GM12878 (cell line): ENCODE results near the gene RAB44. TPM values are rescaled to one million over a fixed set of nuclear protein-coding genes. Genes with fewer than 3 reads are reported as not detected.

Source experiments
- EED ChIP-seq: sonication (generic); IDR thresholded peaks from 2 replicates; pipeline ENCODE4 v1.6.1; 2016; ENCODE audit warnings: antibody characterized with exemption, low read depth
- NR2C1 ChIP-seq: fragments of 450-650 bp; IDR thresholded peaks from 2 replicates; pipeline ENCODE4 v1.6.1; 2017; ENCODE audit warnings: antibody characterized with exemption, mild to moderate bottlenecking, moderate library complexity
- NR2F1 ChIP-seq: fragments of 450-650 bp; conservative IDR thresholded peaks from 2 replicates; pipeline ENCODE4 v1.6.1; 2017; ENCODE audit warnings: mild to moderate bottlenecking
- PAX5 ChIP-seq: IDR thresholded peaks from 2 replicates; pipeline ENCODE4 v1.6.1; 2011; ENCODE audit warnings: low read depth, low read length, borderline replicate concordance
- RFX5 ChIP-seq: IDR thresholded peaks from 2 replicates; pipeline ENCODE4 v1.6.1; 2011; ENCODE audit warnings: low read depth, low read length, improper control_type of control experiment
- polyA plus RNA-seq, 11 experiments: library from polyadenylated mRNA; depleted of rRNA in 4 of 11; unstranded in 6 of 11; stranded (reverse) in 5 of 11; fragments of >200 nt; fragmentation: Nextera tagmentation in 4 of 11; fragmentation: Illumina TruSeq in 1 of 11; extraction: Ambion mirVana in 4 of 11; extraction: Trizol in 1 of 11; gene quantifications; 1 replicate in 1 of 11; 2 replicates in 10 of 11; pipeline versions ENCODE4 v1.2.1 to v1.2.3, GENCODE V29; 2011 to 2016; ENCODE audit warnings: inconsistent platforms in 2 of 11, missing spikeins in 2 of 11, low read depth in 1 of 11
- small RNA-seq: library from RNA; depleted of rRNA; stranded (forward); fragments of <200 nt; gene quantifications from one replicate; pipeline ENCODE3, GENCODE V24; 2014
- total RNA-seq, 4 experiments: library from RNA; depleted of rRNA in 3 of 4; stranded (reverse); fragments of >200 nt in 3 of 4; fragmentation: Illumina TruSeq in 1 of 4; extraction: Trizol in 1 of 4; gene quantifications; 2 replicates each; pipeline versions ENCODE4 v1.2.1 to v1.2.3, GENCODE V29; 2013 to 2021
- TF ChIP-seq, protein P1 (sequence below): fragments of 450-650 bp; IDR thresholded peaks from 2 replicates; pipeline ENCODE4 v1.6.1; 2017; ENCODE audit warnings: mild to moderate bottlenecking, moderate library complexity
- TF ChIP-seq, protein P2 (sequence below): fragments of 450-650 bp; IDR thresholded peaks from 2 replicates; pipeline ENCODE4 v1.6.1; 2017; ENCODE audit warnings: antibody characterized with exemption, mild to moderate bottlenecking, moderate library complexity

The RAB44 gene
- total and polyA plus RNA-seq, 10 of the 15 experiments (the other 5 are each of a cell fraction or from before 2014, with no cell fraction given), result 0.01 to 0.08 (median 0.05) TPM; not detected in 2

DNA sequence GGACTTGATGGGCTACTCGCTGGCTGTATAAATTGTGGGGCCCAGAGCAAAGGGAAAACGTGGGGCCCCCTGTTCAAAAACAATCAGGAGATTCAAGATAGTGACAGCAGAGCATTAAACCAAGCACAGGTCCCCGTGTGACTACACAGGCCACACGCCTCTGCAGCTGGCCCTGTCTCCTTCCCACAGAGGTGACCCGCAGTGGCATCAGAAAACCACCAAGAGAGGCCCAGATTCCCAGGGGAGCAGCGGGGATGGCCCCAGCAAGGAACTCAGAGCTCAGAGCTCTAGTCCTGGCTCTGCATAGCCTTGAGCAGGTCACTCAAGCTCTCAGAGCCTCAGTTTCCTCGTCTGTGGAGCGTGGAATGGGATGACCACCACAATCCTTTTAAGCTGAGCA, 84.0 kb downstream of the RAB44 start (continued):
- TF ChIP-seq NR2F1, result peak; percentile 98
- peak; percentile 79; the same call in 1 of the 2 replicates for TF ChIP-seq PAX5
- no peak for TF ChIP-seq NR2C1
- TF ChIP-seq EED, result peak; percentile 20; the same call in 1 of the 2 replicates
- TF ChIP-seq, protein P1, sequence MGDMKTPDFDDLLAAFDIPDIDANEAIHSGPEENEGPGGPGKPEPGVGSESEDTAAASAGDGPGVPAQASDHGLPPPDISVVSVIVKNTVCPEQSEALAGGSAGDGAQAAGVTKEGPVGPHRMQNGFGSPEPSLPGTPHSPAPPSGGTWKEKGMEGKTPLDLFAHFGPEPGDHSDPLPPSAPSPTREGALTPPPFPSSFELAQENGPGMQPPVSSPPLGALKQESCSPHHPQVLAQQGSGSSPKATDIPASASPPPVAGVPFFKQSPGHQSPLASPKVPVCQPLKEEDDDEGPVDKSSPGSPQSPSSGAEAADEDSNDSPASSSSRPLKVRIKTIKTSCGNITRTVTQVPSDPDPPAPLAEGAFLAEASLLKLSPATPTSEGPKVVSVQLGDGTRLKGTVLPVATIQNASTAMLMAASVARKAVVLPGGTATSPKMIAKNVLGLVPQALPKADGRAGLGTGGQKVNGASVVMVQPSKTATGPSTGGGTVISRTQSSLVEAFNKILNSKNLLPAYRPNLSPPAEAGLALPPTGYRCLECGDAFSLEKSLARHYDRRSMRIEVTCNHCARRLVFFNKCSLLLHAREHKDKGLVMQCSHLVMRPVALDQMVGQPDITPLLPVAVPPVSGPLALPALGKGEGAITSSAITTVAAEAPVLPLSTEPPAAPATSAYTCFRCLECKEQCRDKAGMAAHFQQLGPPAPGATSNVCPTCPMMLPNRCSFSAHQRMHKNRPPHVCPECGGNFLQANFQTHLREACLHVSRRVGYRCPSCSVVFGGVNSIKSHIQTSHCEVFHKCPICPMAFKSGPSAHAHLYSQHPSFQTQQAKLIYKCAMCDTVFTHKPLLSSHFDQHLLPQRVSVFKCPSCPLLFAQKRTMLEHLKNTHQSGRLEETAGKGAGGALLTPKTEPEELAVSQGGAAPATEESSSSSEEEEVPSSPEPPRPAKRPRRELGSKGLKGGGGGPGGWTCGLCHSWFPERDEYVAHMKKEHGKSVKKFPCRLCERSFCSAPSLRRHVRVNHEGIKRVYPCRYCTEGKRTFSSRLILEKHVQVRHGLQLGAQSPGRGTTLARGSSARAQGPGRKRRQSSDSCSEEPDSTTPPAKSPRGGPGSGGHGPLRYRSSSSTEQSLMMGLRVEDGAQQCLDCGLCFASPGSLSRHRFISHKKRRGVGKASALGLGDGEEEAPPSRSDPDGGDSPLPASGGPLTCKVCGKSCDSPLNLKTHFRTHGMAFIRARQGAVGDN, result no peak
- no peak for TF ChIP-seq RFX5
- TF ChIP-seq, protein P2, sequence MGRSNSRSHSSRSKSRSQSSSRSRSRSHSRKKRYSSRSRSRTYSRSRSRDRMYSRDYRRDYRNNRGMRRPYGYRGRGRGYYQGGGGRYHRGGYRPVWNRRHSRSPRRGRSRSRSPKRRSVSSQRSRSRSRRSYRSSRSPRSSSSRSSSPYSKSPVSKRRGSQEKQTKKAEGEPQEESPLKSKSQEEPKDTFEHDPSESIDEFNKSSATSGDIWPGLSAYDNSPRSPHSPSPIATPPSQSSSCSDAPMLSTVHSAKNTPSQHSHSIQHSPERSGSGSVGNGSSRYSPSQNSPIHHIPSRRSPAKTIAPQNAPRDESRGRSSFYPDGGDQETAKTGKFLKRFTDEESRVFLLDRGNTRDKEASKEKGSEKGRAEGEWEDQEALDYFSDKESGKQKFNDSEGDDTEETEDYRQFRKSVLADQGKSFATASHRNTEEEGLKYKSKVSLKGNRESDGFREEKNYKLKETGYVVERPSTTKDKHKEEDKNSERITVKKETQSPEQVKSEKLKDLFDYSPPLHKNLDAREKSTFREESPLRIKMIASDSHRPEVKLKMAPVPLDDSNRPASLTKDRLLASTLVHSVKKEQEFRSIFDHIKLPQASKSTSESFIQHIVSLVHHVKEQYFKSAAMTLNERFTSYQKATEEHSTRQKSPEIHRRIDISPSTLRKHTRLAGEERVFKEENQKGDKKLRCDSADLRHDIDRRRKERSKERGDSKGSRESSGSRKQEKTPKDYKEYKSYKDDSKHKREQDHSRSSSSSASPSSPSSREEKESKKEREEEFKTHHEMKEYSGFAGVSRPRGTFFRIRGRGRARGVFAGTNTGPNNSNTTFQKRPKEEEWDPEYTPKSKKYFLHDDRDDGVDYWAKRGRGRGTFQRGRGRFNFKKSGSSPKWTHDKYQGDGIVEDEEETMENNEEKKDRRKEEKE, result no peak
- TF ChIP-seq, all 136 proteins: peak for 12

Small RNAs within 50 kb of the gene (small RNA-seq; reads per million reads assigned to genes)
- gene RF00019, result not detected

Other genes starting within 250 kb of the RAB44 start
- gene STK38, start 150.3 kb upstream of the RAB44 start, total RNA-seq (2014; rRNA removed), result 9.4 and 10.5 TPM in 2 replicates
- gene STK38, start 150.3 kb upstream of the RAB44 start, total RNA-seq (2014; rRNA removed; fragmentation: Illumina TruSeq; extraction: Trizol), result 13.6 and 13.7 TPM in 2 replicates
- 13.1 and 15.4 TPM in 2 replicates for gene STK38, start 150.3 kb upstream of the RAB44 start, total RNA-seq (2021)
- gene STK38, start 150.3 kb upstream of the RAB44 start, polyA plus RNA-seq (2011; rRNA removed), result 13.5 and 17.0 TPM in 2 replicates
- gene STK38, start 150.3 kb upstream of the RAB44 start, polyA plus RNA-seq (2014; fragmentation: Illumina TruSeq; extraction: Trizol), result 18.7 and 22.1 TPM in 2 replicates
- 1 to 10 TPM; 4.1 to 6.6 TPM for gene STK38, start 150.3 kb upstream of the RAB44 start, polyA plus RNA-seq (2014; fragmentation: Nextera tagmentation; extraction: Ambion mirVana)
- gene STK38, start 150.3 kb upstream of the RAB44 start, polyA plus RNA-seq (2014; rRNA removed), result 11.2 and 11.8 TPM in 2 replicates
- 10 to 100 TPM; 17.1 to 17.5 TPM for gene STK38, start 150.3 kb upstream of the RAB44 start, polyA plus RNA-seq (2016; fragmentation: Nextera tagmentation; extraction: Ambion mirVana)
- gene SRSF3, start 103.5 kb upstream of the RAB44 start, total RNA-seq (2014; rRNA removed), result 195 and 229 TPM in 2 replicates
- gene SRSF3, start 103.5 kb upstream of the RAB44 start, total RNA-seq (2014; rRNA removed; fragmentation: Illumina TruSeq; extraction: Trizol), result 240 and 256 TPM in 2 replicates
- 456 and 467 TPM in 2 replicates for gene SRSF3, start 103.5 kb upstream of the RAB44 start, total RNA-seq (2021)
- gene SRSF3, start 103.5 kb upstream of the RAB44 start, polyA plus RNA-seq (2011; rRNA removed), result 499 and 606 TPM in 2 replicates
- 314 and 338 TPM in 2 replicates for gene SRSF3, start 103.5 kb upstream of the RAB44 start, polyA plus RNA-seq (2014; fragmentation: Illumina TruSeq; extraction: Trizol)
- gene SRSF3, start 103.5 kb upstream of the RAB44 start, polyA plus RNA-seq (2014; fragmentation: Nextera tagmentation; extraction: Ambion mirVana), result 1,000 to 10,000 TPM in 1 of 2 experiments, 100 to 1,000 TPM in 1; 971 to 1,377 TPM
- gene SRSF3, start 103.5 kb upstream of the RAB44 start, polyA plus RNA-seq (2014; rRNA removed), result 482 and 486 TPM in 2 replicates
- 100 to 1,000 TPM; 569 to 577 TPM for gene SRSF3, start 103.5 kb upstream of the RAB44 start, polyA plus RNA-seq (2016; fragmentation: Nextera tagmentation; extraction: Ambion mirVana)
- 186 and 198 TPM in 2 replicates for gene CDKN1A, start 19.1 kb upstream of the RAB44 start, total RNA-seq (2014; rRNA removed)
- 139 and 144 TPM in 2 replicates for gene CDKN1A, start 19.1 kb upstream of the RAB44 start, total RNA-seq (2014; rRNA removed; fragmentation: Illumina TruSeq; extraction: Trizol)
- gene CDKN1A, start 19.1 kb upstream of the RAB44 start, total RNA-seq (2021), result 315 and 321 TPM in 2 replicates
- gene CDKN1A, start 19.1 kb upstream of the RAB44 start, polyA plus RNA-seq (2011; rRNA removed), result 103 and 200 TPM in 2 replicates
- gene CDKN1A, start 19.1 kb upstream of the RAB44 start, polyA plus RNA-seq (2014; fragmentation: Illumina TruSeq; extraction: Trizol), result 154 and 232 TPM in 2 replicates
- gene CDKN1A, start 19.1 kb upstream of the RAB44 start, polyA plus RNA-seq (2014; fragmentation: Nextera tagmentation; extraction: Ambion mirVana), result 10 to 100 TPM; 25.2 to 48.4 TPM
- 330 and 358 TPM in 2 replicates for gene CDKN1A, start 19.1 kb upstream of the RAB44 start, polyA plus RNA-seq (2014; rRNA removed)
- gene CDKN1A, start 19.1 kb upstream of the RAB44 start, polyA plus RNA-seq (2016; fragmentation: Nextera tagmentation; extraction: Ambion mirVana), result 100 to 1,000 TPM; 604 to 637 TPM
- 22.3 and 30.3 TPM in 2 replicates for gene CPNE5, start 141.6 kb downstream of the RAB44 start, total RNA-seq (2014; rRNA removed)
- gene CPNE5, start 141.6 kb downstream of the RAB44 start, total RNA-seq (2014; rRNA removed; fragmentation: Illumina TruSeq; extraction: Trizol), result 19.2 and 21.9 TPM in 2 replicates
- 38.4 and 39.1 TPM in 2 replicates for gene CPNE5, start 141.6 kb downstream of the RAB44 start, total RNA-seq (2021)
- gene CPNE5, start 141.6 kb downstream of the RAB44 start, polyA plus RNA-seq (2011; rRNA removed), result 6.0 and 14.4 TPM in 2 replicates
- gene CPNE5, start 141.6 kb downstream of the RAB44 start, polyA plus RNA-seq (2014; fragmentation: Illumina TruSeq; extraction: Trizol), result 25.3 and 34.2 TPM in 2 replicates
- 1 to 10 TPM; 2.4 to 3.1 TPM for gene CPNE5, start 141.6 kb downstream of the RAB44 start, polyA plus RNA-seq (2014; fragmentation: Nextera tagmentation; extraction: Ambion mirVana)
- 32.3 and 39.9 TPM in 2 replicates for gene CPNE5, start 141.6 kb downstream of the RAB44 start, polyA plus RNA-seq (2014; rRNA removed)
- 10 to 100 TPM; 10.3 to 11.7 TPM for gene CPNE5, start 141.6 kb downstream of the RAB44 start, polyA plus RNA-seq (2016; fragmentation: Nextera tagmentation; extraction: Ambion mirVana)
- 50.2 and 54.0 TPM in 2 replicates for gene PPIL1, start 177.0 kb downstream of the RAB44 start, total RNA-seq (2014; rRNA removed)
- gene PPIL1, start 177.0 kb downstream of the RAB44 start, total RNA-seq (2014; rRNA removed; fragmentation: Illumina TruSeq; extraction: Trizol), result 62.7 and 66.7 TPM in 2 replicates
- gene PPIL1, start 177.0 kb downstream of the RAB44 start, total RNA-seq (2021), result 39.5 and 40.8 TPM in 2 replicates
- 54.8 and 56.8 TPM in 2 replicates for gene PPIL1, start 177.0 kb downstream of the RAB44 start, polyA plus RNA-seq (2011; rRNA removed)
- 75.5 and 98.4 TPM in 2 replicates for gene PPIL1, start 177.0 kb downstream of the RAB44 start, polyA plus RNA-seq (2014; fragmentation: Illumina TruSeq; extraction: Trizol)
- gene PPIL1, start 177.0 kb downstream of the RAB44 start, polyA plus RNA-seq (2014; fragmentation: Nextera tagmentation; extraction: Ambion mirVana), result 10 to 100 TPM; 74.4 to 95.8 TPM
- 42.6 and 42.8 TPM in 2 replicates for gene PPIL1, start 177.0 kb downstream of the RAB44 start, polyA plus RNA-seq (2014; rRNA removed)
- 10 to 100 TPM; 81.8 to 86.7 TPM for gene PPIL1, start 177.0 kb downstream of the RAB44 start, polyA plus RNA-seq (2016; fragmentation: Nextera tagmentation; extraction: Ambion mirVana)
- 30.2 and 33.8 TPM in 2 replicates for gene C6orf89, start 188.1 kb downstream of the RAB44 start, total RNA-seq (2014; rRNA removed)
- gene C6orf89, start 188.1 kb downstream of the RAB44 start, total RNA-seq (2014; rRNA removed; fragmentation: Illumina TruSeq; extraction: Trizol), result 27.1 and 28.4 TPM in 2 replicates
- 36.0 and 37.5 TPM in 2 replicates for gene C6orf89, start 188.1 kb downstream of the RAB44 start, total RNA-seq (2021)
- 16.8 and 22.1 TPM in 2 replicates for gene C6orf89, start 188.1 kb downstream of the RAB44 start, polyA plus RNA-seq (2011; rRNA removed)
- 42.7 and 45.8 TPM in 2 replicates for gene C6orf89, start 188.1 kb downstream of the RAB44 start, polyA plus RNA-seq (2014; fragmentation: Illumina TruSeq; extraction: Trizol)
- 10 to 100 TPM; 10.8 to 11.4 TPM for gene C6orf89, start 188.1 kb downstream of the RAB44 start, polyA plus RNA-seq (2014; fragmentation: Nextera tagmentation; extraction: Ambion mirVana)
- gene C6orf89, start 188.1 kb downstream of the RAB44 start, polyA plus RNA-seq (2014; rRNA removed), result 23.6 and 24.9 TPM in 2 replicates
- 10 to 100 TPM; 30.2 to 33.3 TPM for gene C6orf89, start 188.1 kb downstream of the RAB44 start, polyA plus RNA-seq (2016; fragmentation: Nextera tagmentation; extraction: Ambion mirVana)